ENCODE data around the gene CRIP2.

DNA sequence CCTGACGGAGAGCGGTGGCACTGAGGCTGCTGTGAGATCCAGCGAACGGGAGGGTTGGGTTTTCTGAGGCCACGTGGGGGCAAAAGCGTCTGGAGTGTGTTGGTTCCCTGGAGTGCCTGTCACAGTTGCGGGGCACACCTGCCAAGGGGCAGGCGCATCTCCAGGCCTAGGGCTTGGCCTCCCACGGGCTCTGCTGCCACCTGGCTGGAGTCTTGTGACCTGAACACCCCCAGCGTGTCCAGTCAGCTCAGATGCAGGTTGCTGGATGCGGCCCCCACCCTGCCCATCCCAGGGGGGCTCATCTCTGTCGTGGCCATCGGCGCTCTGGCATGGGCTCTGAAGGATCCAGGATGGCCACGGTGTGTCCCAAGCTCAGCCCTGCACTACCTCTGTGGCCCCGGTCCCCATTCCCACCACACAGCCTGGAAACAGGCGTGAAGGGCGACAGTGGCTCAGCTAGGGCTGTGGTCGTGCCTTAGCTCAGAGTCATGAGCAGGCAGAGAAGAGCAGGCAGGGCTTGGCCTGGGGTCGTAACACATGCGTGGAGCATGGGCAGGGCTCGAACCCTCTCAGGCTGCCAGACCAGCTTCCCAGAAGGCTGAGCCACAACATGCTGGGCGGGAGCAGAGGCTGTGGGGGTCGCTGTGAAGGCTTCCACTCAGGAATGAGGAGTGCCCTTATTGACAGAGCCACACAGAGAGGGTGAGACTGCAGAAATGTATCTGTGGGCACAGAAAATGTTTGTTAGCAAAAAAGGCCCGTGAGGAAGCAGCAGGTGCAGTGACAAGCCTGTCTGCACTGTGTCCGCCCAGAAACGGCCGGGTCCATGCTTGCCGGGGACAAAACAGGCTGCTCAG lies 23.5 kb upstream of the CRIP2 start:
- TF ChIP-seq, protein P1, sequence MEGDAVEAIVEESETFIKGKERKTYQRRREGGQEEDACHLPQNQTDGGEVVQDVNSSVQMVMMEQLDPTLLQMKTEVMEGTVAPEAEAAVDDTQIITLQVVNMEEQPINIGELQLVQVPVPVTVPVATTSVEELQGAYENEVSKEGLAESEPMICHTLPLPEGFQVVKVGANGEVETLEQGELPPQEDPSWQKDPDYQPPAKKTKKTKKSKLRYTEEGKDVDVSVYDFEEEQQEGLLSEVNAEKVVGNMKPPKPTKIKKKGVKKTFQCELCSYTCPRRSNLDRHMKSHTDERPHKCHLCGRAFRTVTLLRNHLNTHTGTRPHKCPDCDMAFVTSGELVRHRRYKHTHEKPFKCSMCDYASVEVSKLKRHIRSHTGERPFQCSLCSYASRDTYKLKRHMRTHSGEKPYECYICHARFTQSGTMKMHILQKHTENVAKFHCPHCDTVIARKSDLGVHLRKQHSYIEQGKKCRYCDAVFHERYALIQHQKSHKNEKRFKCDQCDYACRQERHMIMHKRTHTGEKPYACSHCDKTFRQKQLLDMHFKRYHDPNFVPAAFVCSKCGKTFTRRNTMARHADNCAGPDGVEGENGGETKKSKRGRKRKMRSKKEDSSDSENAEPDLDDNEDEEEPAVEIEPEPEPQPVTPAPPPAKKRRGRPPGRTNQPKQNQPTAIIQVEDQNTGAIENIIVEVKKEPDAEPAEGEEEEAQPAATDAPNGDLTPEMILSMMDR (IDR thresholded peaks at IDR 0.05; ENCODE audit: low read depth, low read length): no peak
- no peak for TF ChIP-seq EZH2phosphoT487 (IDR thresholded peaks at IDR 0.05; ENCODE audit: low read depth)

Data from OCI-LY3 (cell line).